Measurements from ENCODE around the gene TSHZ2. TPM values are rescaled to one million over a fixed set of nuclear protein-coding genes. Genes with fewer than 3 reads are reported as not detected.

TSHZ2 gene
- total RNA-seq, 1 experiment from 2014 or later: 0.20 TPM

GRCh38 chr20:53522026-53522425, 549.9 kb downstream of the TSHZ2 start:
- no peak overlapping the region for H3K4me3 Mint-ChIP-seq
- POLR2A ChIA-PET: no interaction called here
- H3K27ac Mint-ChIP-seq: no peak overlapping the region
- ATAC-seq (no peak), DNase-seq (ENCODE audit: low spot score) (no peak)
- CTCF ChIA-PET: no interaction called here
- H3K4me1 Mint-ChIP-seq: no peaks in the 10 kb centered on the region
- H3K36me3 Mint-ChIP-seq: no peaks in the 10 kb centered on the region
- TF ChIP-seq ATF3 (CRISPR knock-in tag; conservative IDR thresholded peaks at IDR 0.05) (no peak), MYBL2 (CRISPR knock-in tag; IDR thresholded peaks at IDR 0.05) (no peak), CBFB (CRISPR knock-in tag; IDR thresholded peaks at IDR 0.05; ENCODE audit: low read depth) (no peak), ZNF281 (CRISPR knock-in tag; IDR thresholded peaks at IDR 0.05) (no peak), GTF2I (CRISPR knock-in tag; conservative IDR thresholded peaks at IDR 0.05) (no peak), ELF4 (CRISPR knock-in tag; IDR thresholded peaks at IDR 0.05; ENCODE audit: low read depth) (no peak), ZNF512 (CRISPR knock-in tag; IDR thresholded peaks at IDR 0.05; ENCODE audit: borderline replicate concordance) (no peak), PRDM15 (CRISPR knock-in tag; IDR thresholded peaks at IDR 0.05) (no peak), NFATC4 (CRISPR knock-in tag; IDR thresholded peaks at IDR 0.05) (no peak), NFE2L1 (CRISPR knock-in tag; IDR thresholded peaks at IDR 0.05) (no peak), AFF4 (CRISPR knock-in tag; IDR thresholded peaks at IDR 0.05; ENCODE audit: borderline replicate concordance) (no peak)
- H3K27me3 Mint-ChIP-seq (ENCODE audit: low read depth): no peaks in the 10 kb centered on the region; the same call in 1 of the 2 replicates
- H3K9me3 Mint-ChIP-seq: no peaks in the 10 kb centered on the region

- DNase-seq (ENCODE audit: low spot score) (no peak), ATAC-seq (no peak)
- no peaks in the 10 kb centered on the region; the same call in 1 of the 2 replicates for H3K27me3 Mint-ChIP-seq (ENCODE audit: low read depth)
- no peaks in the 10 kb centered on the region for H3K36me3 Mint-ChIP-seq
- CTCF ChIA-PET: interaction anchor here (0.8 kb wide), 1 partner anchor 25 kb away, joined by 3 read pairs; no protein-coding TSS in a partner anchor
- H3K4me3 Mint-ChIP-seq: no peak overlapping the region
- POLR2A ChIA-PET: no interaction called here
- no peak overlapping the region for H3K27ac Mint-ChIP-seq
- no peaks in the 10 kb centered on the region for H3K4me1 Mint-ChIP-seq
- TF ChIP-seq MAX (CRISPR knock-in tag; IDR thresholded peaks at IDR 0.05) (no peak), NR2C2 (CRISPR knock-in tag; IDR thresholded peaks at IDR 0.05) (no peak), STAT6 (CRISPR knock-in tag; conservative IDR thresholded peaks at IDR 0.05; ENCODE audit: low read depth) (no peak), ZNF263 (CRISPR knock-in tag; IDR thresholded peaks at IDR 0.05; ENCODE audit: low read depth) (no peak), HMGXB4 (CRISPR knock-in tag; IDR thresholded peaks at IDR 0.05) (no peak)
- H3K9me3 Mint-ChIP-seq: no peaks in the 10 kb centered on the region
Observed at GRCh38 chr20:53522696-53523095, 550.5 kb downstream of the TSHZ2 start.

Data from WTC11 (cell line).